Measurements from ENCODE around the gene MFF. TPM values are rescaled to one million over a fixed set of nuclear protein-coding genes. Genes with fewer than 3 reads are reported as not detected.

The MFF gene
- total RNA-seq, 4 donors from 2014 or later, result 98.1 to 124 (median 103) TPM

DNA sequence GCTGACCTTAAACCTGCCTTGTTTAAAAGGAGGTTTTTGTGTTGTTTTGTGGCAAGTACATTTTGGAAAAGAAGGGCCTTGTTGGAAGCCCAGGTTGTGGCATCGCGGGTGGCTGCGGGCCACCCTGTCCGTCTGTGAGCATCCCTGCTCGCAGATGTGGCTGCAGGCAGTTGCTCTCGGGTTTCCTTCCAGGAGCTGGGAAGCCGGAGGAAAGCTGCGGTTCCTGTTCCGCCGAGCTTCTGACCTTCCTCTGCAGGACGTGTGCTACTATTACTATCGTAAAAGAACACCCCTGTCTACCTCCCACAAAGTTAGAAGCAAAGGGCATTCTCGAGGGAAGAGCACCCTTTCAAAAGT, 766 bp downstream of the MFF start:
- Histone ChIP-seq H3K36me3 (peaks cover 0 to 14% (median 0%) of the 10 kb centered on the region in 3 donors), H3K9me3 (no peaks in the 10 kb centered on the region), H3K4me1 (peaks cover 0 to 28% (median 9%) of the 10 kb centered on the region in 4 donors), H3K4me3 (peak overlapping the region; percentile 80 to 98 (median 94)), H3K27ac (peak overlapping the region; percentile 75 to 95 (median 90)), H3K27me3 (no peaks in the 10 kb centered on the region)
- WGBS, 2 donors, result 0 to 1% methylated on average over 13 of the region's 13 CpGs
- DNase-seq (ENCODE audit: low spot score in 2 of 2), result peak in 1 of 2 donors; percentile 5
- TF ChIP-seq EP300 (IDR thresholded peaks at IDR 0.05) (no peak), POLR2A (IDR thresholded peaks at IDR 0.05) (no peak)
- TF ChIP-seq, protein P1, sequence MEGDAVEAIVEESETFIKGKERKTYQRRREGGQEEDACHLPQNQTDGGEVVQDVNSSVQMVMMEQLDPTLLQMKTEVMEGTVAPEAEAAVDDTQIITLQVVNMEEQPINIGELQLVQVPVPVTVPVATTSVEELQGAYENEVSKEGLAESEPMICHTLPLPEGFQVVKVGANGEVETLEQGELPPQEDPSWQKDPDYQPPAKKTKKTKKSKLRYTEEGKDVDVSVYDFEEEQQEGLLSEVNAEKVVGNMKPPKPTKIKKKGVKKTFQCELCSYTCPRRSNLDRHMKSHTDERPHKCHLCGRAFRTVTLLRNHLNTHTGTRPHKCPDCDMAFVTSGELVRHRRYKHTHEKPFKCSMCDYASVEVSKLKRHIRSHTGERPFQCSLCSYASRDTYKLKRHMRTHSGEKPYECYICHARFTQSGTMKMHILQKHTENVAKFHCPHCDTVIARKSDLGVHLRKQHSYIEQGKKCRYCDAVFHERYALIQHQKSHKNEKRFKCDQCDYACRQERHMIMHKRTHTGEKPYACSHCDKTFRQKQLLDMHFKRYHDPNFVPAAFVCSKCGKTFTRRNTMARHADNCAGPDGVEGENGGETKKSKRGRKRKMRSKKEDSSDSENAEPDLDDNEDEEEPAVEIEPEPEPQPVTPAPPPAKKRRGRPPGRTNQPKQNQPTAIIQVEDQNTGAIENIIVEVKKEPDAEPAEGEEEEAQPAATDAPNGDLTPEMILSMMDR (IDR thresholded peaks at IDR 0.05), result no peak

DNA sequence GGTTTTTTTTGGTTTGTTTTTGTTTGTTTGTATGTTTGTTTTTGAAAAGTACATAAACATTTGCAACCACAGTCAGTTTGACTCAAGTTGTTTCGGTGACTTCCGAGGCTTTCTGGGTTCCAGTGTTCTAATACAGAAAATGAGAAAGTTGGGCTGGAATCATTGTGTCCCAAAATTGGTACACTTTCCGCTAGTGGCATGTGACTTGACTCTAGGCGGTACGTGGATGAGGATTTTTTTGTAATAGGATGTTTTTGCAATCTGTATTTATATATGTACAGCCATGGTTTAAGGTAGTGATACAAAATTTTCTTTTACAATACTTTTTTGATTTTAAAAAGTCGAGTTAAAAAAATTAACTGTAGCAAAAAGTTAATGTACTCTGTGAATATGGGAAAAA, 1.7 kb downstream of the MFF start:
- Histone ChIP-seq H3K9me3 (no peaks in the 10 kb centered on the region), H3K4me3 (no peak overlapping the region), H3K4me1 (peaks cover 0 to 28% (median 9%) of the 10 kb centered on the region in 4 donors), H3K27ac (no peak overlapping the region), H3K36me3 (peaks cover 0 to 17% (median 0%) of the 10 kb centered on the region in 3 donors), H3K27me3 (no peaks in the 10 kb centered on the region)
- DNase-seq (ENCODE audit: low spot score in 2 of 2), result no peak
- TF ChIP-seq POLR2A (IDR thresholded peaks at IDR 0.05) (no peak), EP300 (IDR thresholded peaks at IDR 0.05) (no peak)
- TF ChIP-seq, protein P1 (IDR thresholded peaks at IDR 0.05), result no peak
- 95 to 97% methylated on average over 6 of the region's 6 CpGs for WGBS, 2 donors

DNA sequence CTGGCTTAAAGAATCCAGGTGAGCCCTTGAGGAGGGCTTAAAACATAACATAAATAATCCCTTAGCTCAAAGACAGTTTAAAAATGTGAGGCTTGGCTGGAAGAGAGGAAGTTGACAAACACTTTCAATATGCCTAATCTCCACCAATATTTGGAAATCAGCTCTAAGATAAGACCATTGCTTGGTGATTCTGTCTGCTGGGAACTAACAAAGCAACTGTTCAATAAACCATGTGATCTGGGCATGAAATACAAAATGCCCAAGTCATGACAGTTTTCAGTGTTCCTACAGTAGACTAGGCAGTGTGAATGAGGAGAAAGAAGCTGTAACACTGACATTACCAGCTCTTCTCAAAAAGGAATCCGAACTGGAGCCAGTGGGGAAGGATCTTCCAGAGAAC, 10.7 kb downstream of the MFF start:
- peaks cover 0 to 7% (median 0%) of the 10 kb centered on the region in 4 donors for H3K4me1 ChIP-seq
- H3K4me3 ChIP-seq, result no peak overlapping the region
- TF ChIP-seq EP300 (IDR thresholded peaks at IDR 0.05), result no peak
- no peak for TF ChIP-seq POLR2A (IDR thresholded peaks at IDR 0.05)
- TF ChIP-seq, protein P1 (IDR thresholded peaks at IDR 0.05), result no peak
- DNase-seq (ENCODE audit: low spot score in 2 of 2), result no peak
- WGBS, 2 donors, result 46 to 70% methylated on average over 1 of the region's 1 CpG
- H3K36me3 ChIP-seq, result peaks cover 0 to 48% (median 3%) of the 10 kb centered on the region in 3 donors
- H3K27me3 ChIP-seq, result no peaks in the 10 kb centered on the region
- H3K9me3 ChIP-seq, result no peaks in the 10 kb centered on the region
- no peak overlapping the region for H3K27ac ChIP-seq

DNA sequence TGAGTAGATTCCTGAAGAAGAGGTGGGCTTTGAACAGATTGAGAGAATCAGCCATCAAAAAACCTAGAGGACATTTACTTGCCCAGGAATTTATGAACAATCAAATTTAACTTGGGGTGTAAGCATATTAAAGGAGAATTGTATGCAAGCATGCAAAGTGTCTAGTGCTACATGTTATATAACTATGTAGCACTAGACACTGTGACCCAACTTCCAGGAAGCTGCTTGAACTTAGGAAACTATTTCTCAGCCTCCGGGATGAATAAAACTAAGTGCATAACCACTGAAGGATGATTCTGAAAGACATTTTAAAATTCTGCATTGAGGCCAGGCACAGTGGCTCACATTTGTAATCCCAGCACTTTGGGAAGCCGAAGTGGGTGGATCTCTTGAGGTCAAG, 12.4 kb downstream of the MFF start:
- H3K36me3 ChIP-seq, result peaks cover 0 to 51% (median 3%) of the 10 kb centered on the region in 3 donors

DNA sequence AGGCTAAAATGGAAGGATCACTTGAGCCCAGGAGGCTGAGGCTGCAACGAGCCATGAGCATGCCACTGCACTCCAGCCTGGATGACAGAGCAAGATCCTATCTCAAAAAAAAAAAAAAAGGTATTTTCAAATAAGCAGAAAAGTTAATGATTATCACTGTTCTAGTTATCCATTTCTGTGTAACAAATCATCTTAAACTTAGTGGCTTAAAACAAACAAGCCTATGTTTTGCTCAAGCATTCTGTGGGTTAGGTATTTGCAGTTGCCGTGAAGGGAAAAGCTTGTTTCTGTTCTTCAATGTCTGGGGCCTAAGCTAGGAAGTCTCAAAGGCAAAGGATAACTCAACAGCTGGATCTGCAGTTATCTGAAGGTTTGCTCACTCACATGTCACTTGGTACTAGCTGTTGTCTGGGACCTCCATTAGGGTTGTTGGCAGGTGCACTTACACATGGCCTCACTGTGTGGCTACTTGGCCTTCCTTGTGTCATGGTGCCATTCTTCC, 14.1 kb downstream of the MFF start:
- Histone ChIP-seq H3K36me3 (peaks cover 0 to 52% (median 2%) of the 10 kb centered on the region in 3 donors), H3K9me3 (no peaks in the 10 kb centered on the region), H3K4me1 (peaks cover 0 to 7% (median 0%) of the 10 kb centered on the region in 4 donors), H3K27ac (no peak overlapping the region), H3K4me3 (no peak overlapping the region), H3K27me3 (no peaks in the 10 kb centered on the region)
- no peak for DNase-seq (ENCODE audit: low spot score in 2 of 2)
- no peak for TF ChIP-seq EP300 (IDR thresholded peaks at IDR 0.05)
- TF ChIP-seq, protein P1 (IDR thresholded peaks at IDR 0.05), result no peak
- TF ChIP-seq POLR2A (IDR thresholded peaks at IDR 0.05), result no peak
- WGBS, 2 donors, result 84 to 88% methylated on average over 2 of the region's 2 CpGs

More for the DNA sequence above, 12.4 kb downstream of the MFF start:
- 93 to 98% methylated on average over 2 of the region's 2 CpGs for WGBS, 2 donors
- no peak for DNase-seq (ENCODE audit: low spot score in 2 of 2)
- Histone ChIP-seq H3K9me3 (no peaks in the 10 kb centered on the region), H3K27me3 (no peaks in the 10 kb centered on the region), H3K27ac (no peak overlapping the region), H3K4me3 (no peak overlapping the region), H3K4me1 (peaks cover 0 to 7% (median 0%) of the 10 kb centered on the region in 4 donors)
- no peak for TF ChIP-seq POLR2A (IDR thresholded peaks at IDR 0.05)
